Activated CD4-positive, alpha-beta T cell treated with anti-CD3 and anti-CD28 coated beads, Interleukin-2, amount 50 U/mL, for 4 hours (primary cell): ENCODE data around the gene PHF10.
"Not testable (repeated sequence)": the region's sequence is repeated elsewhere in the genome, so short reads cannot be mapped to it uniquely, and the experiment has no call there.

Source experiments
- DNase-seq, 2 experiments: peaks; one replicate each; pipeline ENCODE4 v3.0.0-alpha.2; 2020

The PHF10 gene

GRCh38 chr6:169722362-169723199, 1.7 kb downstream of the PHF10 start:
- peak; percentile 6 to 11 for DNase-seq

- DNase-seq: no peak
These were observed 4.0 kb downstream of the PHF10 start for GRCh38 chr6:169720207-169720855.

GRCh38 chr6:169719117-169719516, 5.2 kb downstream of the PHF10 start:
- no peak for DNase-seq

GRCh38 chr6:169714595-169714994, 9.7 kb downstream of the PHF10 start:
- DNase-seq: no peak

GRCh38 chr6:169714178-169714577, 10.1 kb downstream of the PHF10 start:
- no peak for DNase-seq

- no peak for DNase-seq
These were observed 14.3 kb downstream of the PHF10 start for GRCh38 chr6:169710009-169710408.

GRCh38 chr6:169709293-169709692, 15.0 kb downstream of the PHF10 start:
- no peak for DNase-seq

- DNase-seq: no peak
These were observed 16.5 kb downstream of the PHF10 start for GRCh38 chr6:169707772-169708171.

GRCh38 chr6:169702840-169703246, 21.5 kb downstream of the PHF10 start:
- DNase-seq: no peak

- DNase-seq: peak; percentile 98
These were observed 22.1 kb downstream of the PHF10 start, which contains the start of the genes C6orf120 and WDR27 for GRCh38 chr6:169701954-169702839. Gene C6orf120, plus strand, starts transcription at chr6:169702126. Its CDS starts 334 bp downstream, at chr6:169702460. Gene WDR27, minus strand, starts transcription at chr6:169702029. Its CDS starts 13,024 bp downstream, at chr6:169689005.

- no peak for DNase-seq
These were observed 22.9 kb downstream of the PHF10 start for GRCh38 chr6:169701311-169701953.

- no peak for DNase-seq
These were observed 24.0 kb downstream of the PHF10 start for GRCh38 chr6:169700296-169700695.

GRCh38 chr6:169697115-169697514, 27.2 kb downstream of the PHF10 start:
- not testable (repeated sequence) for DNase-seq

- DNase-seq: no peak
These were observed 29.2 kb downstream of the PHF10 start for GRCh38 chr6:169695131-169695530.

- DNase-seq: no peak
These were observed 31.8 kb downstream of the PHF10 start for GRCh38 chr6:169692516-169692915.

- no peak for DNase-seq
These were observed 33.0 kb downstream of the PHF10 start for GRCh38 chr6:169691260-169691659.

- no peak for DNase-seq
These were observed 35.0 kb downstream of the PHF10 start for GRCh38 chr6:169689287-169689686.

- no peak for DNase-seq
These were observed 38.4 kb downstream of the PHF10 start for GRCh38 chr6:169685860-169686259.

GRCh38 chr6:169684056-169684455, 40.2 kb downstream of the PHF10 start:
- DNase-seq: no peak

GRCh38 chr6:169678342-169678741, 46.0 kb downstream of the PHF10 start:
- no peak for DNase-seq

GRCh38 chr6:169677096-169677495, 47.2 kb downstream of the PHF10 start:
- DNase-seq: no peak

- no peak for DNase-seq
These were observed 49.3 kb downstream of the PHF10 start for GRCh38 chr6:169675011-169675410.

- no peak for DNase-seq
These were observed 52.7 kb downstream of the PHF10 start for GRCh38 chr6:169671563-169671962.
